GM12892 (cell line): Measurements from ENCODE around the gene PHTF1.

Experiments
- POLR2A ChIP-seq: IDR thresholded peaks from 2 replicates; pipeline ENCODE4 v1.6.1; 2011; ENCODE audit warnings: low read depth, low read length, control low read depth
- POLR2AphosphoS5 ChIP-seq: IDR thresholded peaks from 2 replicates; pipeline ENCODE4 v1.6.1; 2011; ENCODE audit warnings: low read depth, low read length, control low read depth

DNA sequence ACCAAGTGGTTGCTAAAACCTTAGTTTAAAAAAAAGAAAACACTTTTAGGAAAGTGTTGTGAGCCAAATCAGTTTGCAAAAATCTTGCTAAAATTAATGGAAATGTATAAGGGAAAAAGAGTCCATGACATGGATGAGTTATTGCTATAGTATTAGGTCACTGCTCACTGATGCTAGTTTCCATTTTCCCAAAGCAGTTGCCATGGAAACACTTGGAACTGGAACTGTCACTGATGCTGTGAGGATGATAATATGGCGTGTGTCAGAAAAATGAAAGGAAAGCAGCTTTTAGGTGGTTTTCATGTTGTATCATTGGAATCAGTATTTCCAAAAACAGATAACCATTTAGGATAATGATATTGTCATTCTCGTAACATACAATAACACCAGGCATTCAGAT lies 104.4 kb downstream of the PHTF1 start:
- TF ChIP-seq POLR2AphosphoS5, result no peak
- TF ChIP-seq POLR2A, result no peak
